Stimulated activated CD4-positive, alpha-beta T cell treated with anti-CD3 and anti-CD28 coated beads, Interleukin-4, amount 100 ng/mL, for 1 hour (primary cell): ENCODE results near the gene LARP7.
A peak's percentile ranks its signal among the peaks of the same experiment; 100 is the strongest.
"Not testable (repeated sequence)": the region's sequence is repeated elsewhere in the genome, so short reads cannot be mapped to it uniquely, and the experiment has no call there.

Experiments
- DNase-seq: peaks from one replicate; pipeline ENCODE4 v3.0.0-alpha.2; 2020

Gene LARP7

DNA sequence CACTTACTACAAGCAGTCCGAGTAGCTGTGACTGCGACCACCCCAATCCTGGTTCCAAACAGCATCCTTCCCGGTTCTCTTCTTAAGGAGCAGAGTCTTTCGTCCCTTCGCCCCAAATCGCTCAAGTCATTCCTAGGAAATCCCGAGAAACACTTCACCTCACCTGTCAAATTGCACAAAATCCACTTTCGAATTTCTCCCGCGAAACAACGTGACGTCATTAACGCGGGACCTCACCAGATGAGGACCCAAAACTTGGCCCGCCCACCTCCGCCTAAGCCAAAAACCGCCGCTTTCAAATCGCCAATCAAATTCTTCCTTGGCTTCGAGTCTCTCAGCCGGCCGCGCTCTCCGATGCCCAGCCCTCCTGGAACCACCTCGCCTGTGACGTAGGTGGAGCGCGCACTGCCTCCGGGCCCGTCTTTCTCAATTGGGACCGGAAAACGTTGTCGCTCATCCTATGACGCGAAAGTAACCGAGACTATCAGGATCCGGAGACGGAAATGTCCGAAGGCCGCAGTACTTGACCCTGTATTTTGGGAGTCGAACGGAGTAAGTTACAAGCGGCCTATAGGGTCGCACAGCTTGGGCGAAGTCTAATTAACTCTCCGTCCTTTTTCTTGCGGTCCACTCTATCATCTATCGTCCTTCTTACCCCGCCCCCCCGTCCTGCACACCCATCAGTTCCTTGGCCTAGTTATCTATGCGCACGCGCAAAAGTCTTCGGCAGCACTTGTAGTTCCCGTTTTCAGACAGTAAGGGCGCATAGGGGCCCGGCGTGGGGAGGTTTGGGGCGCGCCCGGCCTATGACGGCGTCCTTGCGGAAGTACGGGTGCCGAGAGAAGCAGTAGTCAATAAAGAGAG lies at the start of gene LARP7, which contains the start of gene ZGRF1:
LARP7 (plus strand) TSS at position 456 of the 864 bp plus-strand sequence. CDS start 7,527 bp downstream, outside the sequence.
ZGRF1 (minus strand) TSS at position 222 of the 864 bp plus-strand sequence. CDS start 3,733 bp downstream, outside the sequence.
- peak; percentile 94 for DNase-seq

GRCh38 chr4:112589206-112589605 lies 47.7 kb upstream of the LARP7 start:
- DNase-seq: no peak

DNA sequence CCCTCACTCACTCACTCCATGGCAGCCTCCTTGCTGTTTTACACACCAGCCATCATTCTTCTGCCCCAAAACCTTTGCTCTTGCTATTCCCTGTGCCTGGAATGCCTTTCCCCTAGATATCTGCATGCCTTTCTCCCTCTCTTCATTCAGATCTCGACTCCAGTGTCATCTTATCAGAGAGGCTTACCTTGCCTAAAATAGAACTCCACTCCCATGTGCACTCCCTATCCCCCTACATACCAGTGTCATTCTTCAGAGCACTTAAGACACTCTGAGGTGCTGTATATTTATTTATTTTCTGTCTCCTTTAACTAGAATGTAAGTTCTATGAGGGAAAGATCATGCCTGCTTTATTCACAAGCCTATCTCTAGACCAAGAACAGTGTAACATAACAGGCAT lies 45.4 kb upstream of the LARP7 start:
- DNase-seq: no peak

- DNase-seq: no peak
Measured at GRCh38 chr4:112592717-112593116, 44.2 kb upstream of the LARP7 start.

DNA sequence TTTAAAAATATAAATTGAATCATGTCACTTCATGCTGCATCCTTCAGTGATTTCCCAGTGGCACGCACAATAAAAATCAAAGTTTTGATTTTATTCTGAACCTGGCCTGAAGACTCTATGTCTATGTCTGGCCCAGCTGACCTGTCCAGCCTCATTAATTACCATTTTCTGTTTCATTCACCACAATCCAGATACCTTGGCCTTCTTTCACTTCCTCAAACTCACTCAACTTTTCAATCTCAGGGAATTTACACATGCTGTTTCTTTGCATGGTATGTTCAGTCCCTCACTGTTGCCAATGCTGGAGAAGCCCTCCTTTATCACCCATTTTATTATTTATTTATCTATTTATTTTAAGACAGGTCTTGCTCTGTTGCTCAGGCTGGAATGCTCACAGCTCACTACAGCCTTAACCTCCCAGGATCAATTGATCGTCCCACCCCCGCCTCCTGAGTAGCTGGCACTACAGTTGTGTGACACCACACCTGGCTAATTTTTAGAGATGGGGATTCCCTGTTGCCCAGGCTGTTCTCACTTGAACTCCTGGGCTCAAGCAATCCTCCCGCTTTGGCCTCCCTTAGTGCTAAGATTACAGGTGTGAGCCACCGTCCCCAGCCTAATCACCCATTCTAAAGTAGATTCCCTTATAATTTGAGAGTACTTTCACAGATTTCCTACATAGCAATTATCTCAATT lies 43.4 kb upstream of the LARP7 start:
- DNase-seq: no peak

- DNase-seq: no peak
Measured at GRCh38 chr4:112594993-112595392, 42.0 kb upstream of the LARP7 start.

DNA sequence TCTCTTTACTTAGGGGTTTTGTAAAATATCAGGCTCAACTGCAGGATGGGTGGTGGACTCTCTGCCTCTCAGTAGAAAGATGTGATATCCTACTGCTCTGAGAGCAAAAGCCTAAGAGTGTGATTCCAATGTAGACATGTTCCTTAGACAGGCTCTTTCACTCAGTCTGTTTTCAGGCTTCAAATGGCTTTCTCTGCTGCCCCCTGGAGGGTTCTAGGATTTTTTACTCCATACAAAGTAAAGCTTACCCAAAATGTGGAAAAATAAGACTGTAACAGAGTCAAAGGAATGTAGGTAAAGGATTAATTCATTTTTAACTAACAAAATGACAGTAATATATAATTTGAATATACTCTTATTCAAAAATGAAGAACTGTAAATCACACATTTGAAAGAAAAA lies 32.4 kb upstream of the LARP7 start:
- peak; percentile 7 for DNase-seq

DNA sequence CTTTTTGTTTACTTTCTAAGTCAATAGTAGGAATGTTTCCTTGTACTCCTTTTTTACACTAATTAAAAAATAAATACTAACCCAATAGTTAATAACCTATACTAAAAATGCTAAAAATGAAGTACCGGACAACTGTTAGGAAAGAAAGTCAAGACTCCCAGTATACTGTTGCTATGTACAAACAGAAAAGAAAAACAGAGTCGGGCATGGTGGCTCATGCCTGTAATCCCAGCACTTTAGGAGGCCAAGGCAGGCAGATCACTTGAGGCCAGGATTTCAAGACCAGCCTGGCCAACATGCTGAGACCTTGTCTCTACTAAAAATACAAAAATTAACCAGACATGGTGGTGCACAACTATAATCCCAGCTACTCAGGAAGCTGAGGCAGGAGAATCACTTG lies 24.1 kb upstream of the LARP7 start:
- DNase-seq: not testable (repeated sequence)

GRCh38 chr4:112616984-112617383 lies 20.0 kb upstream of the LARP7 start:
- no peak for DNase-seq

DNA sequence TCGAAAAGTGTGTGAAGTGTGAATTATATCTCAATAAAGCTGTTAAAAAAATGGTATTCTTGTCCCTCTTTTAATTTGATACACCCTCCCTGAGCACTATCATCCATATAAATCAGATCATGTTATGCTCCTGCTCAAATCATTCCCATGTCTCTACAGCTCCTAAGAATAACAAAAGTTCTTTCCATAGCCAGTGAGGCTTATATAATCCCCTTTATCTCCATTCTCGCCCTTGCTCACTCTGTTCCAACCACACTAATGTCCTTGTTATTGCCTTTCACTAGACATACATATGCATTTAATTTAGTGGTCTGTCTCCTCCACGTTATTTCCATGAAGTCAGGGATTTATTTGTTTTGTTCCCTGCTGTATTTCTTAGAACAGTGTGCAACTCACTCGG lies 10.7 kb upstream of the LARP7 start:
- DNase-seq: no peak

DNA sequence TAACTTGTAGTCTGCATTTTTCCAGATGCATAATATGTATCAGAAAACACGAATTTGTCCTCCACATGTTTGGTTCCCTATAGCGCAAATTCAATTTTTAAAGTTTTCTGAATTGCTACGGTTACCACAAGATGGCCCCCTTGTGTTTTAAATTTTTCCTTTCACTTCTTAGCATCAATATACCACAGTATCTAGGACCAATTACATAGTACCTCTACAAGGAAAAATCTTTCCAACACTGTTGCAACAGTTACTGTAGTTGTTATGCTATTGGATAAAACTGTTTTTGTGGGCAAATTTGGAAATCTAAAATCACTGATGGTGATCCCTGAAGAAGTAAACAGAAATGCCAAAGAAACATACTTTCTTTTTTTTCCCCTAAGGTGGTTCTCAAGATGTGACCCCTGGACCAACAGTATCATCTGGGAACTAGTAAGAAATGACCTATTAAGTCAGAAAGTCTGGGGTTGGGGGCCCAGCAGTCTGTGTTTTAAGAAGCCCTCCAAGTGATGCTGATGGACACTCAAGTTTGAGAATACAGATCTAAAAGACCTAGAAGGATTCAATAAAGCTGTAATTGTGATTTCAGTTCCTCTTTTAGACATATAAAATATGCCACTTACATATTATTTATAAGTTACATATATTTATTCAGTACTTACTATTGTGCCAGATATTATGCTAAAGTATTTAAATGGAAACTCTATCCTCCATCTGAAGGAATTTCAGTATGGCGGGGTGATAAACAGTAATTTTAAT lies 3.3 kb upstream of the LARP7 start:
- no peak for DNase-seq

- DNase-seq: no peak
Measured at GRCh38 chr4:112637552-112637866, 566 bp downstream of the LARP7 start.

GRCh38 chr4:112642526-112642925 lies 5.6 kb downstream of the LARP7 start:
- no peak for DNase-seq

GRCh38 chr4:112644595-112645535 lies 7.9 kb downstream of the LARP7 start:
- not testable (repeated sequence) for DNase-seq

DNA sequence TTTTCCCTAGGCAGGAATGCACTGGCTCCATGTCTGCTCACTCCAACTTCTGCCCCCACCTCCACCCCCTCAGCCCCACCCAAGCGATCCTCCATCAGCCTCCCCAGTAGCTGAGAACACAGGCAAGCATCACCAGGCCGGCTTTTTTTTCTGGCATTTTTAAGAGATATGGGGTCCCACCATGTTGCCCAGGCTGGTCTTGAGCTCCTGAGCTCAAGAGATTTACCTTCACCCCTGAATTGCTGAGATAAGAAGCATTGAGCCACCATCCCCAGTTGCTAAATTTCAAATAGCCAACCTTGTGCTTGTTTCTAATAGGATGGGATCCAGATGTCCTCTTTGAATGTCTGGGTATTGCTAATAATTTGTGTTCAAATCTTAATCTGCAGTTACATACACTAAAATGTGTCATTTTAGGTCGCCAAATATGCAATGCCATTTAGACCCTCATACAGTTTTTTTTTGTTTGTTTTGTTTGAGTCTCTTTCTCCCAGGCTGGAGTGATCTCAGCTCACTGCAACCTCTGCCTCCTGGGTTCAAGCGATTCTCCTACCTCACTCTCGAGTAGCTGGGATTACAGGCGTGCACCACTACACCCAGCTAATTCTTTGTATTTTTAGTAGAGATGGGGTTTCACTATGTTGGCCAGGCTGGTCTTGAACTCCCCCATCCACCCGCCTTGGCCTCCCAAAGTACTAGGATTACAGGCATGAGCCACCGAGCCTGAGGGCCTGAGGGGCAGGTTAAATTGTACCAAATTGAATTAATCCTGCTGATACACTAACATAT lies 8.8 kb downstream of the LARP7 start:
- DNase-seq: no peak

GRCh38 chr4:112646632-112647537 lies 9.9 kb downstream of the LARP7 start:
- DNase-seq: no peak

- no peak for DNase-seq
Measured at GRCh38 chr4:112647785-112648184, 10.8 kb downstream of the LARP7 start.

- DNase-seq: no peak
Measured at GRCh38 chr4:112648263-112649054, 11.5 kb downstream of the LARP7 start.

DNA sequence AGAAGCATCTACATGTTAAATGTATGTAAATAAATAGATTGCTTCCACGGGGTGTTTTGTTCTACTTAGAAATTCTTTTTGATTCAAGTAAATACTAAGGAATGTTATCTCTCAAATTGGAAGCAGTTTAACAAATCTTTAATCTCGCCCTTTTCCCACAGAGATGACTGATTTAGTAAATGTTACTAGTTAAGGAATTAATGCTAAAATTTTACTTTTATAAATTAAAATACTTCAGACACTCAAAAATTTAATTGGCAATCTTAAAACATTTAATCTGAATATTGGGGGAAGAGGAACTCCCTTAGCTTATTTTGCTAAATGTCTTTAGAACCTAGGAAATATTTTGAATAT lies 12.1 kb downstream of the LARP7 start:
- DNase-seq: no peak

- no peak for DNase-seq
Measured at GRCh38 chr4:112650332-112650731, 13.4 kb downstream of the LARP7 start.
